Activated naive CD8-positive, alpha-beta T cell treated with anti-CD3 and anti-CD28 coated beads, Interleukin-2, amount 50 U/mL, for 24 hours (primary cell): Measurements from ENCODE around the gene ACACB.
"Not testable (repeated sequence)": the region's sequence is repeated elsewhere in the genome, so short reads cannot be mapped to it uniquely, and the experiment has no call there.

Experiments
- ATAC-seq: fragments of 150-1000 bp; cut with Tn5 transposase; one replicate; pipeline ENCODE4 v1.10.0; 2021
- DNase-seq: peaks from one replicate; pipeline ENCODE4 v3.0.0; 2021
- H3K27ac Mint-ChIP-seq: one replicate; pipeline ENCODE4 v1.8.0; 2021; ENCODE audit warnings: mild to moderate bottlenecking, mixed read lengths
- H3K27me3 Mint-ChIP-seq: one replicate; pipeline ENCODE4 v1.8.0; 2021; ENCODE audit warnings: mixed read lengths
- H3K36me3 Mint-ChIP-seq: one replicate; pipeline ENCODE4 v1.8.0; 2021; ENCODE audit warnings: low read depth, mixed read lengths
- H3K4me1 Mint-ChIP-seq: one replicate; pipeline ENCODE4 v1.8.0; 2021; ENCODE audit warnings: mixed read lengths
- H3K4me3 Mint-ChIP-seq: one replicate; pipeline ENCODE4 v1.8.0; 2021; ENCODE audit warnings: mild to moderate bottlenecking, moderate library complexity, mixed read lengths
- H3K9me3 Mint-ChIP-seq: one replicate; pipeline ENCODE4 v1.8.0; 2021; ENCODE audit warnings: mixed read lengths

Gene ACACB

DNA sequence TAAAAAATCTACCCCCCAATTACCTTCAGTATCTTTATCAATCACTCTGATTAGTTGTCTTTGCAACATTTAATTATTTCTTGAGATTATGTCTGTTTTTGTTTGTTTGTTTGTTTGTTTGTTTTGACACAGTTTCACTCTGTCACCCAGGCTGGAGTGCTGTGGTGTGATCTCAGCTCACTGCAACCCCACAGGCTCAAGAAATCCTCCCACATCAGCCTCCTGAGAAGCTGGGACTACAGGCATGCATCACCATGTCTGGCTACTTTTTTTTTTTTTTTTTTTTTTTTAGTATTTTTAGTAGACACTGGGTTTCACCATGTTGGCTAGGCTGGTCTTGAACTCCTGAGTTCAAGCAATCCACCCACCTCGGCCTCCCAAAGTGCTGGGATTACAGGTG is 30.7 kb downstream of the ACACB start:
- not testable (repeated sequence) for H3K27ac Mint-ChIP-seq, H3K9me3 Mint-ChIP-seq, H3K4me3 Mint-ChIP-seq, H3K27me3 Mint-ChIP-seq, H3K36me3 Mint-ChIP-seq, ATAC-seq, H3K4me1 Mint-ChIP-seq, DNase-seq

DNA sequence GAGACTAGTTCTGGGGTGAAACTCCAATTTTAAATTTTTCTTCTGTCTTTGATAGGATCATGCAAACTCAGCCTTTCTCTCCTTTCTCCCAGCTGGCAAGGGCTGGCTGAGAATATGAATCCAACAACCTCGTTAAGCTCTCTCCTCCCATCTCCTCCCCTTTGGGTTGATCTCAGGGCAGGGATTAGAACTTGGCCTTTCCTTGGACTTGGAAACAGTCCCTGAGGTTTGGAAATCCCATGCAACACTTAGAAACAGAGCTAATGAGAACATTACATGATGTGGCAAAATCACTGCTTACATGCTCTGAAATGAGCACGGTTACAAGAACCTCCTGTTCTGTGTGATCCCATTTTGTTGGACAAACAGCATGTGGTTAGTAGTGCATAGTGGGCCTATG is 31.6 kb downstream of the ACACB start:
- Mint-ChIP-seq H3K4me1 (no peaks in the 10 kb centered on the region), H3K4me3 (no peak overlapping the region), H3K36me3 (no peaks in the 10 kb centered on the region), H3K9me3 (no peaks in the 10 kb centered on the region), H3K27me3 (no peaks in the 10 kb centered on the region), H3K27ac (no peak overlapping the region)
- DNase-seq (no peak), ATAC-seq (no peak)

DNA sequence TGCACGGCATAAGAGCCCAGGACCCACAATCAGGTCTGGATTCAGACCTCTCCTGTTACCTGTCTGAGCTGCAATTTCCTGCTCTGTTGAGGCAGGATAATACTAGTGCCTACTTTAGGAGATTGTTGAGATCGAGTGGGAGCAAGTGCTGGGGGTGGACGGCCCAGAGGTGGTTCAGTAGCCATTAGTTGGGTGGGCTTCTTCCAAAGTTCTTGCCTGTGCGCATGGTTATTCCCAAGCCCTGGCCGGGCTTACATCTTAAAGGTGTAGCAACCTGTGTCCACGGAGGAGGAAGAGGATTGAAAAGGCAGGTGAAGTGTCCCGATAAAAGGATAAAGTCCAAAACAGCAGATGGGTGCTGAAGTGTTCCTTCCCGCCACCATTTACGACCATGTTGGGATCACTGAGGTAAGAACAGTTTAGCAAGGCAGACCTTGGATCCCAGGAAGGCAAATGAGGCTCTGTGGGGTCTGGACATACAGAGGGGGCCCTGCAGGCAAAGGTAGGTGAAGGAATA is 33.8 kb downstream of the ACACB start:
- H3K27ac Mint-ChIP-seq = no peak overlapping the region
- no peaks in the 10 kb centered on the region for H3K27me3 Mint-ChIP-seq
- no peak overlapping the region for H3K4me3 Mint-ChIP-seq
- no peak for ATAC-seq
- no peaks in the 10 kb centered on the region for H3K36me3 Mint-ChIP-seq
- H3K4me1 Mint-ChIP-seq = peaks cover 11% of the 10 kb centered on the region
- DNase-seq = no peak
- H3K9me3 Mint-ChIP-seq = no peaks in the 10 kb centered on the region

DNA sequence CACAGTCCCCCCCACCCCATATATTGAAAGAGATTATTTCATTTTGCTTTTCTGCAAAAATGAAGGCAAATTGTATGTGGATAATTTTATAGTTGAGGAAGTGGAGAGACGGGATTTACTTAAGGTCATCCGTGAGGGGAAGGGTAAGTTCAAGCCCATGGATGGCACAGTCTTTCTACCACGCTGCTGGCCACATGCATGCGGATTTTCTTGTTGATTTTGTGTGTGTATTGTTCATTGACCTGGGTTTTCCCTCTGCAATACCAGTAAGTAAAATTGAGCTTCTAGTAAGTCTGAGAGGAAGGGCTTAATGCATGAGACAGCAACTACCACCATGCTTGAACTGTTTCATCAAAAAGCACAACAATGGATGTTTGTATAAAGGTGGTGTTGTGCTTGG is 35.1 kb downstream of the ACACB start:
- Mint-ChIP-seq H3K27ac (no peak overlapping the region), H3K9me3 (no peaks in the 10 kb centered on the region)

DNA sequence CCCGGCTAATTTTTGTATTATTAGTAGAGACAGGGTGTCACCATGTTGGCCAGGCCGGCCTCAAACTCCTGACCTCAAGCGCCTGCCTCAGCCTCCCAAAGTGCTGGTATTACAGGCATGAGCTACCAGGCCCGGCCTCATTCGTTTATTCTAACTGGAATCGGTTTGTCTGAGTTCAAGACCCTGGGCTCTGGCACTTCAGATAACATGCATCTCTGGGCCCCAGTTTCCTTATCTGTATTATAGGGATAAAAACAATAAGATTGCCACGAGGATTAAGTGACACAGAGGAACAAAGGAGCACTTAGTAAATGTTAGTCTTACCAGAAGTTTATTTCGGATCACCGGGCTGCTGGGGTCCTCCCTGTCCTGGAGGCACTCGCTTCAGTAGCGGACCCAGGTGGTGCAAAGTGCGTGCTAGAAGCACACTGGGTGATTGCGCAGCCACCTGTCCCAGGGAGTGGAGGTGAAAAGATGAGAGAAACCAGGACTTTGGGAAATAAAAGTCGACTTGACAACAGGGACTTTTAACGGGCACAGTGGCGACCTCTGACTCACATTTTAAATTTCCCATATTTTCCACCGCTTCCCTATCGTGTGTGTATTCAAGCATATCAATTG is 37.5 kb downstream of the ACACB start:
- DNase-seq = peak; percentile 3
- Mint-ChIP-seq H3K36me3 (no peaks in the 10 kb centered on the region), H3K27ac (no peak overlapping the region), H3K27me3 (no peaks in the 10 kb centered on the region), H3K9me3 (no peaks in the 10 kb centered on the region), H3K4me3 (peak overlapping the region; percentile 72), H3K4me1 (peaks cover 16% of the 10 kb centered on the region)
- ATAC-seq = no peak

More for the DNA sequence above, 35.1 kb downstream of the ACACB start:
- Mint-ChIP-seq H3K4me1 (peaks cover 16% of the 10 kb centered on the region), H3K36me3 (no peaks in the 10 kb centered on the region), H3K27me3 (no peaks in the 10 kb centered on the region), H3K4me3 (no peak overlapping the region)
- DNase-seq (no peak), ATAC-seq (no peak)

DNA sequence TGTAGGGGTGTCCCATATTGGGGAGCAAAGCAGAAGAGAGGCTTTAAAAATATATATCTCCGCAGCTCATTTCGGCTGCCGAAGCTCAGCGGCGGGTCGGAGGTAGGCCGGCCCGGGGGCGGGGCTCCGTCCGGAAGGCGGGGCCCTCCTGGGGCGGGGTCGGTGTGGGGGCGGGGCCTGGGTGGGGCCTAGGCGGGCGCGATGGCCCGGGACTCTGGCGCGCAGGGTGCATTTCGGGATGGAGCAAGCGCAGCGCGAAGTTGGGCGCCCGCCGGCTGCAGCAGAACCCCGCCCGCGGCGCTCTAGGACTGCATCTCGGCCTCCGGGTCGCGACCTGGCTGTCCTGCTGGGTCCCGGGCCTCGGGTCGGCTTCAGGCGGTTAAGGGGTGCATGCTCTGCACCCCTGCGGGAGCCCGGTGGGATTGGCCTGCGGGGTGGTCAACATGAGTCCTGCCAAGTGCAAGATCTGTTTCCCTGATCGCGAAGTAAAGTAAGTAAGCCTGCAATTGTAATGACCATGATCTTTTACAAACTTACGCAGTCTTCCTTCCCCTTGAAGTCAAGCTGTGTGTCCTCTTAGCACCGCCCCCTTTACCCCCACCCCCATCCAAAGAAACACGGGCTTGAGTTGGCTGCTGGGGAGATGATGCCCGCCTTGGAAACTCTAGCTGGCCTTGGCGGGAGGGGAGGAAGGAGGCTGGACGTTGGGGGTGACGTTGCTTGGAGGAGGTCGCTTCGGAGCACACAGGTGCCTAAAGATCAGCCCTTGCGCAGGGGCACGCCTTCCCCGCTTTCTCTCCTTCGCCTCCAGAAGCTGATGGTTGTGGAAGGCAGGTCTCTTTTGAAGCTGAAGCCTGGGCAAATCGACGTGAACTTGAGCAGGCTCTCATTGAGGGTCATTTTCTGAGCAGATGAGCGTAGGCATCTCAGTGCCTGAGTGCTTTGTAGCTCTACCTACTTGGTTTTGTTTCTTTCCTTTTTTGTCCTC is 38.4 kb downstream of the ACACB start:
- peak overlapping the region; percentile 88 for H3K4me3 Mint-ChIP-seq
- H3K36me3 Mint-ChIP-seq = no peaks in the 10 kb centered on the region
- DNase-seq (peak; percentile 79), ATAC-seq (peak; percentile 93)
- no peaks in the 10 kb centered on the region for H3K27me3 Mint-ChIP-seq
- peaks cover 16% of the 10 kb centered on the region for H3K4me1 Mint-ChIP-seq
- H3K9me3 Mint-ChIP-seq = no peaks in the 10 kb centered on the region
- peak overlapping the region; percentile 77 for H3K27ac Mint-ChIP-seq

DNA sequence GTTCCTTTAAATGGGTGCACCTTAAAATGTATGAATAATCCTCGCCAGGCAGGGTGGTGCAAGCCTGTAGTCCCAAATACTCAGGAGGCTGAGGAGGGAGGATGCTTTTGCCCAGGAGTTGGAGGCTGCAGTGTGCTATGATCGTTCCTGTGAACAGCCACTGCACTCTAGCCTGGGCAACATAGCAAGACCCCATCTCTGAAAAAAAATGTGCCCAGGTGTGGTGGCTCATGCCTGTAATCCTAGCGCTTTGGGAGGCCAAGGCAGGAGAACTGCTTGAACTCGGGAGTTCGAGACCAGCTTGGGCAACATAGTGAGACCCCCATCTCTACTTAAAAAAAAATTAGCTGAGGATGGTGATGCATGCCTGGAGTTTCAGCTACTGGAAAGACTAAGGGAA is 39.6 kb downstream of the ACACB start:
- H3K4me1 Mint-ChIP-seq = peaks cover 16% of the 10 kb centered on the region
- H3K27ac Mint-ChIP-seq = no peak overlapping the region
- ATAC-seq = no peak
- no peaks in the 10 kb centered on the region for H3K36me3 Mint-ChIP-seq
- no peaks in the 10 kb centered on the region for H3K27me3 Mint-ChIP-seq
- no peaks in the 10 kb centered on the region for H3K9me3 Mint-ChIP-seq
- DNase-seq = no peak
- H3K4me3 Mint-ChIP-seq = no peak overlapping the region

DNA sequence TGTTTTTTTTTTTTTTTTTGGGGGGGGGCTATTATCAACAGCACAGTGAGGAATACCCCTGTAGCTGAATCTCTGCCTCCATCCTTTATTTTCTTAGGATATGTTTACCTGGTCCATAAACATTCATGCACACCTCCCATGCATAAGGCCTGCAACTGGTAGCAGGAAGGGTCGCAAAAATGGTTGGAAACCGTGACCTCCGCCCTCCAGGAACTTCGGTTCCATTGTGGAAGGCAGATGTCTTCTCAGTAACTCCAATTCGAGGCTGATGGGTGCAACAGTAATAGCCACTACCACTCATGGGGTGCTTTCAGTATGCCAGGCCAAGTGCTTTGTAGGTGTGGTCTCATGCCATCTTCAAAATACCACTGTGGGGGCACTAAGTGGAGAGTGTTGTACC is 40.2 kb downstream of the ACACB start:
- H3K4me3 Mint-ChIP-seq = no peak overlapping the region
- H3K4me1 Mint-ChIP-seq = peaks cover 16% of the 10 kb centered on the region
- DNase-seq = no peak
- H3K36me3 Mint-ChIP-seq = no peaks in the 10 kb centered on the region
- H3K27ac Mint-ChIP-seq = no peak overlapping the region
- H3K27me3 Mint-ChIP-seq = no peaks in the 10 kb centered on the region
- H3K9me3 Mint-ChIP-seq = no peaks in the 10 kb centered on the region
- no peak for ATAC-seq

DNA sequence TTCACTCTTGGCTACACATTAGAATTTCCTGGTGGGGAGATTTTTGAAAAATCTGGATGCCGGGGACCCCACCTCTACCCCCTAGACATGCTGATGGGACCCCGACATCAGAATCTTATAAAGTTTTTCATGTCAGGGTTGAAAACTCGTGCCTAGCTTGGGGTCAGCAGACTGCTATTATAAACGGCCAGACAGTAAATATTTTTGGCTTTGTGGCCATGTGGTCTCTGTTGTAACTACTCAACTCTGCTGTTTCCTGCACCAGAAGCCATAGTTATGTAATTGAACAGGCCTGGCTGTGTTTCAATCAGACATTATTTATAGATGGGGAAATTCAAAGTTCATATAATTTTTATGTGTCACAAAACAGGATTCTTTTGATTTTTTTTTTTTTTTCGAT is 41.6 kb downstream of the ACACB start:
- Mint-ChIP-seq H3K4me1 (peaks cover 16% of the 10 kb centered on the region), H3K27me3 (no peaks in the 10 kb centered on the region), H3K27ac (no peak overlapping the region), H3K36me3 (no peaks in the 10 kb centered on the region), H3K4me3 (no peak overlapping the region), H3K9me3 (no peaks in the 10 kb centered on the region)
- ATAC-seq = no peak
- DNase-seq = no peak

DNA sequence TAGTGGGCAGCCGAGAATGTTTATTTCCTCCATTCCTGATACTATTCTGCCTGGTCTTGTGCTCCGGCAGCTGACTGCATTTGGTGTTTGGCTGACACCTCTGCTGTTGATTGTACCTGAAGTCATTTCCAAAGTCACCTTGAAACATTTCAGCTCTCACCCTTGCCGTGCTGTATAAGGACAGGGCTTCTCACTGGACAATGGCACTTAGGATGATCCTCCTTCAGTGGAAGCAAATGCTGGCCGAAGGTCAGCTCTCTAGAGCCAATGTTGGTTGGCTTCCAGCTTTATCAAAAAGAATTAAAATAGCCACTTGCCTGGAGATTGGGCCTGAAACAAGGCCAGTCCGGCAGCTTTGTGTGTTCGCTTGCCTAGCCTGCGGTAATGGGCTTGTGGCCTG is 44.0 kb downstream of the ACACB start:
- DNase-seq (no peak), ATAC-seq (no peak)
- H3K9me3 Mint-ChIP-seq = no peaks in the 10 kb centered on the region
- H3K27ac Mint-ChIP-seq = no peak overlapping the region
- no peak overlapping the region for H3K4me3 Mint-ChIP-seq
- H3K36me3 Mint-ChIP-seq = no peaks in the 10 kb centered on the region
- peaks cover 2% of the 10 kb centered on the region for H3K4me1 Mint-ChIP-seq
- no peaks in the 10 kb centered on the region for H3K27me3 Mint-ChIP-seq

DNA sequence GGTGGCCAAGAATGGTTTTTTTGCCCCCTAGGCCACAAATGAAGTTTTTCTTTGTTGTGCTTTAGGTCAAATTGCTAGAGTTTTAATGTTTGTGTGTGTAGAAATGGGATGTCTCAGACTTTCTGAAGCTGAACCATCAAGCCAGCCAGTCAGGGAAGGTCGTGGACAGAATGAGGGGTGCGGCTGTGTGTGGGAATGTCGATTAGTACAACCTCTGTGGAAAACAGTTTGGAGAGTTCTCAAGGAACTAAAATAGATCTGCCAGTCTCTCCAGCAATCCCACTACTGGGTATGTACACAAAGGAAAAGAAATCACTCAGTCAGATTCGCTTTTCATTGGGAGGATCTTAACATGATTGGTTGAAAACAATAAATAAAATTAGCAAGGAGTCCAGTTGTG is 44.5 kb downstream of the ACACB start:
- no peaks in the 10 kb centered on the region for H3K9me3 Mint-ChIP-seq
- H3K27ac Mint-ChIP-seq = no peak overlapping the region
- H3K4me3 Mint-ChIP-seq = no peak overlapping the region
- no peaks in the 10 kb centered on the region for H3K27me3 Mint-ChIP-seq
- no peaks in the 10 kb centered on the region for H3K36me3 Mint-ChIP-seq
- H3K4me1 Mint-ChIP-seq = no peaks in the 10 kb centered on the region
- ATAC-seq (no peak), DNase-seq (no peak)

DNA sequence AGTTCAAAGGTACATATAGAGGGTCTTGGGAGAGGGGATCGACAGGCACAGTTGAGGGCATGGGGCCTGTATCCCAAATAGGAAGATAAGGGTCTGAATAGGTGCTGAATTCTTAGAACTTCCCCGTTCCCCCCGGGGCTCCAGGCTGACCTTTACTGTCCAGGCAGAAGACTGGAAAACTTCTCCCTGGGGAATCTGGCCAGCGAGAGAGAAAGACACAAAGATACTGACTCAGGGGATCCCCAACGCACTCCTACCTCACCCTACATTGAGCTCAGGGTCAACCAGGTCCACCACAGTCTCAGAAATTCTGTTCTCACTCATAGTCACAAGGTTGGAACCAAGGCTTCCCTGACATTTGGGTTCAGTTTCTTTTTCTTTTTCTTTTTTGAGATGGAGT is 46.2 kb downstream of the ACACB start:
- DNase-seq (no peak), ATAC-seq (no peak)
- Mint-ChIP-seq H3K9me3 (no peaks in the 10 kb centered on the region), H3K4me1 (no peaks in the 10 kb centered on the region), H3K36me3 (no peaks in the 10 kb centered on the region), H3K27ac (no peak overlapping the region), H3K27me3 (no peaks in the 10 kb centered on the region), H3K4me3 (no peak overlapping the region)

DNA sequence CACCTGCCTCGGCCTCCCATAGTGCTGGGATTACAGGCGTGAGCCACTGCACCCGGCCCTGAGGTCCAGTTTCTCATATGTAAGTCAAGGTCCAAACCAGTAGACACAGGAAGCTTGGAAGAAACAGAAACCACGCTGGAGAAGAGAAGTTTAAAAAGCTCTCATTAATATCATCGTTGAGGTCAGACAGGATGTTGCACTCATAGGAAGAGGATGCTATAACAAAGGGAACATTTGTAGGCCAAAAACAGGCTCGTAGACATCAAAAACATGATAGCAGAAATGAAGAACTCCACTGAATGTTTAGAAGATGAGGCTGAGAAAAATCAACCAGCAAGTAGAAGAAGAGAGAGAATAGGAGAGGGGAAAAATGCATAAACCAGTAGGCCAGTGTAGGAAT is 46.8 kb downstream of the ACACB start:
- Mint-ChIP-seq H3K27ac (no peak overlapping the region), H3K4me1 (no peaks in the 10 kb centered on the region), H3K9me3 (no peaks in the 10 kb centered on the region), H3K27me3 (no peaks in the 10 kb centered on the region), H3K36me3 (no peaks in the 10 kb centered on the region), H3K4me3 (no peak overlapping the region)
- DNase-seq = no peak
- no peak for ATAC-seq

DNA sequence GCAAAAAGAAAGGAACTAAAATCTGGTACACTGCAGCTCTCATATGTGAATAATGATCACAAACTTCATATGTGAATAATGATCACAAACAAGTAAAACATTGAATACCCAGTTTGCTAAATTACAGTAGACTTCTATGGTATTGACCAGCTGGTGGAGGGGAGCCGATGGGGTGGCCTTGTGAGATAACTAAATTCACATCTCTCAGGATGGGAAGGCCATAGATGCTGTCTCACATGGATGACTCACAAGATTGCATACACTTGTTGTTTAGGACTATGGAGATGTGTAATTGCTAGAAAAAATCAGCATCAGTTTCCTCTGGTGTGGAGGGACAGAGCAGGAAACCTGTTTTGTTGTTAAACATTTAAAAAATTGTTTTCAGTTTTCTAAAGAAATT is 49.2 kb downstream of the ACACB start:
- Mint-ChIP-seq H3K27ac (no peak overlapping the region), H3K27me3 (no peaks in the 10 kb centered on the region), H3K4me3 (no peak overlapping the region), H3K36me3 (peaks cover 4% of the 10 kb centered on the region), H3K9me3 (no peaks in the 10 kb centered on the region), H3K4me1 (no peaks in the 10 kb centered on the region)
- DNase-seq = no peak
- ATAC-seq = no peak

DNA sequence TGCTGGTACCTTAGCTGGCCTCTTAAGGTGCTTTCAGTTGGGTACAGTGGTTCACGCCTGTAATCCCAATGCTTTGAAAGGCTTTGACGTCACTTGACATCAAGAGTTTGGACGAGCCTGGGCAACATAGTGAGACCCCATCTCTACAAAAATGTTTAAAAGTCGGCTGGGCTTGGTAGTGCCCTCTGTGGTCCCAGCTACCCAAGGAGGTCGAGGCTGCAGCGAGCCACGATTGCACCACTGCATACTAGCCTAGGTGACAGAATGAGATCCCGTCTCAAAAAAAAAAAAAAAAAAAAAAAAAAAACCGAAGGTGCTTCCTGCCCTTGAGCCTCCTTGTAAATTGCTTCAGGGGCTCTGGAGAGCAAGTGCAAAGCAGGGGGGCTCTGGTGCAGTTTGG is 50.0 kb downstream of the ACACB start:
- Mint-ChIP-seq H3K4me1 (no peaks in the 10 kb centered on the region), H3K9me3 (no peaks in the 10 kb centered on the region), H3K4me3 (no peak overlapping the region), H3K27me3 (no peaks in the 10 kb centered on the region), H3K27ac (no peak overlapping the region), H3K36me3 (peaks cover 4% of the 10 kb centered on the region)
- DNase-seq = no peak
- no peak for ATAC-seq
